SU-DHL-6 (cell line): ENCODE data around the gene SMIM5.

Experiments
- H2AFZ ChIP-seq: fragments of 200-600 bp; sonication (generic); 2 replicates; pipeline ENCODE4 v1.6.1; 2014; ENCODE audit warnings: low read depth, mild to moderate bottlenecking, moderate library complexity, mixed read lengths, antibody characterized with exemption, low read length; ENCODE audit not compliant: severe bottlenecking
- H3F3A ChIP-seq: fragments of 200-600 bp; shearing (Covaris generic); 2 replicates; pipeline ENCODE4 v1.6.0; 2016; ENCODE audit warnings: antibody characterized with exemption, mild to moderate bottlenecking; ENCODE audit not compliant: insufficient read depth
- H3K27ac ChIP-seq: fragments of 200-600 bp; sonication (generic); 2 replicates; pipeline ENCODE4 v1.5.1; 2016; ENCODE audit warnings: low read depth, mild to moderate bottlenecking, low read length, moderate library complexity, mixed read lengths
- H3K27me3 ChIP-seq: fragments of 200-600 bp; sonication (generic), shearing (Covaris generic); 2 replicates; pipeline ENCODE4 v1.6.0; 2014; ENCODE audit warnings: mild to moderate bottlenecking, low read length
- H3K36me3 ChIP-seq: fragments of 200-600 bp; sonication (generic); 2 replicates; pipeline ENCODE4 v1.6.1; 2014; ENCODE audit warnings: mild to moderate bottlenecking, low read length, mixed read lengths
- H3K4me2 ChIP-seq: fragments of 300-600, 200-600 bp; shearing (Covaris generic), sonication (generic); 2 replicates; pipeline ENCODE4 v1.6.0; 2014; ENCODE audit warnings: low read length, low read depth, mild to moderate bottlenecking; ENCODE audit not compliant: poor library complexity, severe bottlenecking
- H3K4me3 ChIP-seq: fragments of 200-600 bp; sonication (generic); 2 replicates; pipeline ENCODE4 v1.5.1; 2014; ENCODE audit warnings: antibody characterized with exemption, low read length, mild to moderate bottlenecking, mixed read lengths; ENCODE audit not compliant: insufficient read depth, poor library complexity, severe bottlenecking
- H3K79me2 ChIP-seq: fragments of 200-600 bp; sonication (generic); 2 replicates; pipeline ENCODE4 v1.6.1; 2014; ENCODE audit warnings: mild to moderate bottlenecking, low read length, moderate library complexity; ENCODE audit not compliant: insufficient read depth
- H3K9ac ChIP-seq: fragments of 200-600 bp; sonication (generic); 2 replicates; pipeline ENCODE4 v1.7.0; 2014; ENCODE audit warnings: mild to moderate bottlenecking, low read length
- H3K9me2 ChIP-seq: fragments of 200-600 bp; sonication (generic); replicated peaks from 2 replicates; pipeline ENCODE4 v1.6.1; 2014; ENCODE audit warnings: low read length; ENCODE audit not compliant: insufficient read depth
- H3K9me3 ChIP-seq: fragments of 200-600 bp; sonication (generic); 2 replicates; pipeline ENCODE4 v1.6.1; 2014; ENCODE audit warnings: low read length, mixed read lengths; ENCODE audit not compliant: insufficient read depth
- H4K20me1 ChIP-seq: fragments of 200-600 bp; sonication (generic); 2 replicates; pipeline ENCODE4 v1.6.1; 2014; ENCODE audit warnings: low read depth, mild to moderate bottlenecking, antibody characterized with exemption, low read length, moderate library complexity, mixed read lengths
- EZH2phosphoT487 ChIP-seq: fragments of 200-600 bp; sonication (generic), shearing (Covaris generic); conservative IDR thresholded peaks from 2 replicates; pipeline ENCODE4 v1.6.1; 2018; ENCODE audit warnings: mild to moderate bottlenecking, antibody characterized with exemption, low read length, moderate library complexity, mixed read lengths
- TF ChIP-seq, protein P1 (sequence below): fragments of 200-600 bp; sonication (generic); IDR thresholded peaks from one replicate; pipeline ENCODE4 v1.5.1; 2017; ENCODE audit warnings: antibody characterized with exemption, mild to moderate bottlenecking, low read length, moderate library complexity; ENCODE audit not compliant: insufficient read depth, poor library complexity, severe bottlenecking

Gene SMIM5

DNA sequence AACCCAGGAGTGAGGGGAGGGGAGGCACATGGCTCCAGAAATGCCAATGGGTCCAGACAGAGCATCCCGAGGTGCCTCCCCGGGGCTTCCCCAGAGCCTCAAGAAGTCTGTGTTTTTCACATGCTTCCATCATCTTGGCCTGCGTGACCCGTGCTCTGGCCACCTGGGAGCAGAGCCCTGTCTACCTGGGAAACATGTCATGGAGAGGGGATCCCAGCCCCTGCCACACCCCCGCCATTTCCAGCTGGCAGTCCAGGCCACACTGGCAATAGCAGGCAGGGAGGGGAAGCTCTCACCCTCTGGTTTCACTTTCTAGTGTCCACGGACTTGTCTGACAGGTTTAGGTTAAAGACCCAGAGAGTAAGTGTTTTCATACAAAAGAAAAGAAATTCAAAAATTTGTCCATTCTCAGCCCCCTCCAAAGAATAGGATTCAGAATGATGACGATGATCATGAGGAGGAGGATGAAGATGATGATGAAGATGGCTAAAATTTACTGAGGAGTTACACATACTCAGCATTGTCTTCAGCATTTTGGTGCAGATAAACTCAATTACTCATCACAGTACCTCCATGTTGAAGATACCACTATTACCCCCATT is 9.0 kb downstream of the SMIM5 start:
- no peaks in the 10 kb centered on the region for H3K9me3 ChIP-seq
- no peak overlapping the region for H3K27ac ChIP-seq
- H3F3A ChIP-seq, result no peaks in the 10 kb centered on the region; the same call in 1 of the 2 replicates
- TF ChIP-seq EZH2phosphoT487, result no peak
- TF ChIP-seq, protein P1, sequence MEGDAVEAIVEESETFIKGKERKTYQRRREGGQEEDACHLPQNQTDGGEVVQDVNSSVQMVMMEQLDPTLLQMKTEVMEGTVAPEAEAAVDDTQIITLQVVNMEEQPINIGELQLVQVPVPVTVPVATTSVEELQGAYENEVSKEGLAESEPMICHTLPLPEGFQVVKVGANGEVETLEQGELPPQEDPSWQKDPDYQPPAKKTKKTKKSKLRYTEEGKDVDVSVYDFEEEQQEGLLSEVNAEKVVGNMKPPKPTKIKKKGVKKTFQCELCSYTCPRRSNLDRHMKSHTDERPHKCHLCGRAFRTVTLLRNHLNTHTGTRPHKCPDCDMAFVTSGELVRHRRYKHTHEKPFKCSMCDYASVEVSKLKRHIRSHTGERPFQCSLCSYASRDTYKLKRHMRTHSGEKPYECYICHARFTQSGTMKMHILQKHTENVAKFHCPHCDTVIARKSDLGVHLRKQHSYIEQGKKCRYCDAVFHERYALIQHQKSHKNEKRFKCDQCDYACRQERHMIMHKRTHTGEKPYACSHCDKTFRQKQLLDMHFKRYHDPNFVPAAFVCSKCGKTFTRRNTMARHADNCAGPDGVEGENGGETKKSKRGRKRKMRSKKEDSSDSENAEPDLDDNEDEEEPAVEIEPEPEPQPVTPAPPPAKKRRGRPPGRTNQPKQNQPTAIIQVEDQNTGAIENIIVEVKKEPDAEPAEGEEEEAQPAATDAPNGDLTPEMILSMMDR, result no peak
- H3K36me3 ChIP-seq, result no peaks in the 10 kb centered on the region
- no peak overlapping the region for H2AFZ ChIP-seq
- no peaks in the 10 kb centered on the region for H3K9me2 ChIP-seq
- H3K4me2 ChIP-seq, result no peak overlapping the region
- no peaks in the 10 kb centered on the region for H3K27me3 ChIP-seq
- H3K4me3 ChIP-seq, result no peak overlapping the region
- H4K20me1 ChIP-seq, result no peaks in the 10 kb centered on the region
- H3K79me2 ChIP-seq, result no peaks in the 10 kb centered on the region
- no peak overlapping the region for H3K9ac ChIP-seq

DNA sequence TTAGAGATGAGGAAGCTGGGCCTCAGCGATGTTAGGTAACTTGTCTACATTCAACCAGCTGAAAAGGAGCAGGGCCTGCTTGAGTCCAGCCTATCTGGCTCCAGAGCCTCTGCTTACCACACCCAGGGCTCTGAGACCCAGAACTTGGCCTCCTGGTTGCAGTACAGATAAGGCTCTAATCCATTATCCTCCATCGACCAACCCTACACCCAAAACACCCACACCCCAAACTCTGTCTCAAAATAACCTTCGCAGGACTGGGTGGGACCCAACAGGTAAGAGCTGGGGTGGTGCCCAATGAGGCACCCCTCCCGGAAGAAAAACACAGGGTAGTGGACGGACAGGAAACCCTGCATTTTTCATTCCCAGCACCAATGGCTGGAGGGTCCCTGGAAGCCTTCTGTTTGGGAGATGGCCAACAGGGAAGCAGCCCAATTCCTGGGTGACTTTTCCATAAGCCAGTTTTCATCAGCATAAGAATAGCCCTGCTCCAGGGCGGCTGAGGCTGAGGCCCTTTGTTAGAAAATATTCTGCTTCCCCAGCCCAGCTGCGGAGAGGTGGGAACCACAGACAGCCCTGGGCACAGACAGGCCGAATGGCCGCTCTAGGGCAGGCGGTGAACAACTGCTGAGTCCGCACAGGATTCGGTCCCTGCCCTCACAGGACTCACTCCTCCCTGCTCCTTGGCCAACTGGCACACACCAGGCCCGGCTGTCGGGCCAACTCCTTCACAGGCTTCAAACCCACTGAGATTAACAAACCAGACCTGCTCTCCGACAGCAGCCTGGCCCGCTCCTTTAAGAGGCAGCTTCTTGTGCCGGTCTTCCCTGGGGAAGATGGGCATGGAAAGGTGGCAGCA is 9.8 kb downstream of the SMIM5 start:
- Histone ChIP-seq H3K27me3 (no peaks in the 10 kb centered on the region), H3K9me3 (no peaks in the 10 kb centered on the region), H2AFZ (no peak overlapping the region), H3K27ac (no peak overlapping the region), H3K9me2 (no peaks in the 10 kb centered on the region), H3K4me3 (no peak overlapping the region), H3K36me3 (no peaks in the 10 kb centered on the region), H4K20me1 (no peaks in the 10 kb centered on the region), H3K4me2 (no peak overlapping the region), H3K79me2 (no peaks in the 10 kb centered on the region), H3F3A (no peaks in the 10 kb centered on the region; the same call in 1 of the 2 replicates), H3K9ac (no peak overlapping the region)
- no peak for TF ChIP-seq EZH2phosphoT487
- TF ChIP-seq, protein P1, result no peak

DNA sequence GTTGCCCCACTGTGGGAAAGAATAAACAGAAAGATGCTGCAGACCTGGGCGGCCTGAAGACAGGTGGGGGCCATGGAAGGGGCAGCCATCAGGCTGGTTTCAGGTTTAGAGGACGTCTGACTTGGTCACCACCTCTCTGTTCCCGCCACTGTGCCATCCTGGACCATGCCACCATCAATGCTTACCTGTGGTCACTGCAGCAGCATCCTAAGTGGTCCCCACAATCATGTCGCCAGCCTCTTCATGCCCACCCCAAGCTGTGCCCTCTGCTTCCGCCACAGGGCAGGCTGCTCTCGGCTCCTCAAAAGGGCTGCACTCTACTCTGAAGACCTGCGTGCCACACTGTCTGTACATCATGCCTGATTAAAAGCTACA is 10.4 kb downstream of the SMIM5 start:
- no peaks in the 10 kb centered on the region for H3K27me3 ChIP-seq
- H4K20me1 ChIP-seq, result no peaks in the 10 kb centered on the region
- no peak overlapping the region for H3K4me3 ChIP-seq
- no peak overlapping the region for H3K27ac ChIP-seq
- no peaks in the 10 kb centered on the region; the same call in 1 of the 2 replicates for H3F3A ChIP-seq
- no peak overlapping the region for H2AFZ ChIP-seq
- H3K79me2 ChIP-seq, result no peaks in the 10 kb centered on the region
- no peak overlapping the region for H3K4me2 ChIP-seq
- H3K9ac ChIP-seq, result no peak overlapping the region
- H3K9me3 ChIP-seq, result no peaks in the 10 kb centered on the region
- TF ChIP-seq, protein P1, result no peak
- no peaks in the 10 kb centered on the region for H3K36me3 ChIP-seq
- H3K9me2 ChIP-seq, result no peaks in the 10 kb centered on the region
